Osteoblast (primary cell): ENCODE data around the gene ADCY3. TPM values are rescaled to one million over a fixed set of nuclear protein-coding genes. Genes with fewer than 3 reads are reported as not detected.

Experiments used
- DNase-seq: peaks from one replicate; pipeline ENCODE4 v3.0.0; 2011; ENCODE audit warnings: low spot score, mixed read lengths; ENCODE audit not compliant: insufficient read length; ENCODE audit errors: missing footprints
- H2AFZ ChIP-seq: 2 replicates; pipeline ENCODE4 v1.6.0; 2011; ENCODE audit warnings: mild to moderate bottlenecking, low read length
- H3K27ac ChIP-seq: 2 replicates; pipeline ENCODE4 v1.5.1; 2011; ENCODE audit warnings: mild to moderate bottlenecking, low read depth, low read length, moderate library complexity
- H3K27me3 ChIP-seq: 2 replicates; pipeline ENCODE4 v1.6.0; 2012; ENCODE audit warnings: mild to moderate bottlenecking, control low read depth, inconsistent platforms, low read length, moderate library complexity; ENCODE audit not compliant: insufficient read depth
- H3K36me3 ChIP-seq: 2 replicates; pipeline ENCODE4 v1.5.1; 2011; ENCODE audit warnings: mild to moderate bottlenecking, low read length, control low read depth, moderate library complexity; ENCODE audit not compliant: insufficient read depth
- H3K4me1 ChIP-seq: 2 replicates; pipeline ENCODE4 v1.5.1; 2011; ENCODE audit warnings: mild to moderate bottlenecking, low read length, control low read depth, moderate library complexity; ENCODE audit not compliant: insufficient read depth
- H3K4me2 ChIP-seq: 2 replicates; pipeline ENCODE4 v1.6.0; 2011; ENCODE audit warnings: mild to moderate bottlenecking, low read length; ENCODE audit not compliant: insufficient read depth
- H3K4me3 ChIP-seq: fragments of 200-600 bp; sonication (generic); 3 replicates; pipeline ENCODE4 v1.5.1; 2012; ENCODE audit warnings: mild to moderate bottlenecking, low read length, inconsistent platforms; ENCODE audit not compliant: insufficient read depth
- H3K79me2 ChIP-seq: 2 replicates; pipeline ENCODE4 v1.6.0; 2012; ENCODE audit warnings: mild to moderate bottlenecking, low read length, control low read depth, inconsistent platforms; ENCODE audit not compliant: insufficient read depth
- H3K9me3 ChIP-seq: 2 replicates; pipeline ENCODE4 v1.5.1; 2011; ENCODE audit warnings: low read depth, low read length, control low read depth
- H4K20me1 ChIP-seq: 2 replicates; pipeline ENCODE4 v1.6.0; 2012; ENCODE audit warnings: mild to moderate bottlenecking, low read length, control low read depth; ENCODE audit not compliant: insufficient read depth
- total RNA-seq: library from RNA; depleted of rRNA; stranded (reverse); fragments of >200 nt; gene quantifications from 2 replicates; pipeline ENCODE4 v1.2.3, GENCODE V29; 2012
- TF ChIP-seq, protein P1 (sequence below): IDR thresholded peaks from 2 replicates; pipeline ENCODE4 v1.5.1; 2011; ENCODE audit warnings: mild to moderate bottlenecking, low read depth, low read length, moderate library complexity; ENCODE audit errors: extremely low read depth

The ADCY3 gene
- total RNA-seq, 1 donor = 47.4 TPM

DNA sequence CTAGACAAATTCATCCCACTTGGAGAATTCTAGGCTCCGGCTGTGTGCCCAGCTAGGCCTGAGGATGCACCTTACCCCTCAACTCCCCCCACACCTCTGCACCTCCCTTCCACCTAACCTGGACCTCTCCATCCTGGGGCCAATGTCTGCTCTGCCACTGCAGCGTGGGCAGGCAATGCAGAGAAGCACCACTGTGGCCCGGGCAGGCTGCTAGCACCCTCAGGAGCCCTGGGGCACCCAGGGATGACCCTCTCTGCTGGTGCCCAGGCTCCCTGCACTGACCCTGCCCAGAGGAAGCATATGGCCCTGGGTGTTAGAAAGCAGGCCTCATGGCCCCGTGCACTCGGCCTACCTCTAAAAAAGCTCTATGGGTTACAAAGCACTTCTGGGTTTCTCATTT, 49.6 kb downstream of the ADCY3 start:
- no peak overlapping the region for H2AFZ ChIP-seq
- no peak for DNase-seq
- no peak overlapping the region for H3K4me2 ChIP-seq
- no peaks in the 10 kb centered on the region for H3K79me2 ChIP-seq
- H3K36me3 ChIP-seq = no peaks in the 10 kb centered on the region
- TF ChIP-seq, protein P1, sequence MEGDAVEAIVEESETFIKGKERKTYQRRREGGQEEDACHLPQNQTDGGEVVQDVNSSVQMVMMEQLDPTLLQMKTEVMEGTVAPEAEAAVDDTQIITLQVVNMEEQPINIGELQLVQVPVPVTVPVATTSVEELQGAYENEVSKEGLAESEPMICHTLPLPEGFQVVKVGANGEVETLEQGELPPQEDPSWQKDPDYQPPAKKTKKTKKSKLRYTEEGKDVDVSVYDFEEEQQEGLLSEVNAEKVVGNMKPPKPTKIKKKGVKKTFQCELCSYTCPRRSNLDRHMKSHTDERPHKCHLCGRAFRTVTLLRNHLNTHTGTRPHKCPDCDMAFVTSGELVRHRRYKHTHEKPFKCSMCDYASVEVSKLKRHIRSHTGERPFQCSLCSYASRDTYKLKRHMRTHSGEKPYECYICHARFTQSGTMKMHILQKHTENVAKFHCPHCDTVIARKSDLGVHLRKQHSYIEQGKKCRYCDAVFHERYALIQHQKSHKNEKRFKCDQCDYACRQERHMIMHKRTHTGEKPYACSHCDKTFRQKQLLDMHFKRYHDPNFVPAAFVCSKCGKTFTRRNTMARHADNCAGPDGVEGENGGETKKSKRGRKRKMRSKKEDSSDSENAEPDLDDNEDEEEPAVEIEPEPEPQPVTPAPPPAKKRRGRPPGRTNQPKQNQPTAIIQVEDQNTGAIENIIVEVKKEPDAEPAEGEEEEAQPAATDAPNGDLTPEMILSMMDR = no peak
- peaks cover 8% of the 10 kb centered on the region for H3K4me1 ChIP-seq
- no peak overlapping the region for H3K27ac ChIP-seq
- H4K20me1 ChIP-seq = peaks cover 30% of the 10 kb centered on the region
- no peaks in the 10 kb centered on the region for H3K27me3 ChIP-seq
- H3K9me3 ChIP-seq = no peaks in the 10 kb centered on the region
- H3K4me3 ChIP-seq = no peak overlapping the region

DNA sequence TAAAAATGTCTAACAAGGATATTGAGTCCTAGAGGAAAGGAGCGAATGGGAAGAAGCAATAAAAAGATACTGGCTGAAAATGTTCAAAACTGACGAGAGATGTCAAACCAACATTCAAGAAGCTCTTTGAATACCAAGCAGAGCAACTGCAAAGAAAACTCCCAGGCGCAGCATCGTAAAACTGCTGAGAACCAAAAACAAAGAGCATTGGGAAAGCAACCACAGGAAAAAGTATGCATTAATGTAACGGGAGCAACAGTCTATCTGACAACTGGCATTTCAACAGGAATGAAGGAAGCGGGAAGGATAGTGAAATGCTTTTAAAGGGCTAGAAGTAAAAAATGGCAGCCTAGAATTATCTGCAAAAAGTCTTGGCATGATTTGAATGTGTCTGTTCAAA, 53.1 kb downstream of the ADCY3 start:
- Histone ChIP-seq H4K20me1 (peaks cover 9% of the 10 kb centered on the region), H3K4me3 (no peak overlapping the region)
- no peak for DNase-seq

DNA sequence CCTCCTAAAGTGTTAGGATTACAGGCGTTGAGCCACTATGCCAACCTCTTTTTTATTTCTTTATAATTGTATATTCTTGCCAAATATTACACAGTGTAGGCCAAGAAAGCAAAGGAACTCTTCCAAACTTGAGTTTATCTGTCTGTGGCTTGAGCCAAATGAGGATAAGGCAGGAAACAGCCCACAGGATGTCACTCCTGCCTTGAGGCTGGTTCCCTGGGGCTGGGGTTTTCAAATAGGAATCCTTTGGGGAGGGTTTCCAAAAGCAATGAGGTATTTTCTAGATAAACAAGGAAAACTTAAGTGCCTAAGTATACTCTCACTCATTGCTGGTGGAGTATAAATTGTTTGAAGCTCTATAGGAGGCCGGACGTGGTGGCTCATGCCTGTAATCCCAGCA, 56.4 kb downstream of the ADCY3 start:
- Histone ChIP-seq H3K27me3 (no peaks in the 10 kb centered on the region), H3K4me1 (no peaks in the 10 kb centered on the region), H3K27ac (no peak overlapping the region), H3K4me3 (no peak overlapping the region), H3K79me2 (no peaks in the 10 kb centered on the region), H3K9me3 (no peaks in the 10 kb centered on the region), H4K20me1 (peaks cover 13% of the 10 kb centered on the region), H2AFZ (no peak overlapping the region), H3K4me2 (no peak overlapping the region), H3K36me3 (no peaks in the 10 kb centered on the region)
- TF ChIP-seq, protein P1 = peak; percentile 7
- DNase-seq = no peak

More for the DNA sequence above, 53.1 kb downstream of the ADCY3 start:
- Histone ChIP-seq H3K4me2 (no peak overlapping the region), H3K9me3 (no peaks in the 10 kb centered on the region), H3K36me3 (no peaks in the 10 kb centered on the region), H3K27me3 (no peaks in the 10 kb centered on the region), H3K4me1 (no peaks in the 10 kb centered on the region), H3K27ac (no peak overlapping the region), H3K79me2 (no peaks in the 10 kb centered on the region), H2AFZ (no peak overlapping the region)
- TF ChIP-seq, protein P1 = no peak

DNA sequence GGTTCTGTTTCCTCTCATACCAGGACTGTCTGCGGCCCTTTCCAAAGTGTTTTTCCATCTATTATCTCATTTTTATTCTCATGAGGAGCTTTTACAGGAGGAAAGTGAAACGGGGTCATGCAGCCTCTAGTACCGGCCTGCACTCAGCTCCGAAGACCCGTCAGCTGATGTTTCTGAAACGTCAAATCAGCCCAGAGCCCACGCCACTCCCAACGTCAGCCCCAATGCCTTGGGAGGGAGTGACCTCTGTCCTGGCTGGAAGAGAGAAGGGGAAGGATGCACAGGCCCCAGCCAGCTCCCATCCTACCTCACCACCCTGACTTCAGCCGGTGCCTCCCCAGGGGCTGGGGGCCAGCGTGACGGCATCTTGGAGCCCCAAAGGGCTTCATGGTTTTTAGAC, 58.5 kb downstream of the ADCY3 start:
- H3K4me3 ChIP-seq = no peak overlapping the region
- no peak overlapping the region for H3K4me2 ChIP-seq
- no peaks in the 10 kb centered on the region for H3K27me3 ChIP-seq
- TF ChIP-seq, protein P1 = no peak
- H3K36me3 ChIP-seq = no peaks in the 10 kb centered on the region
- H3K9me3 ChIP-seq = no peaks in the 10 kb centered on the region
- no peak overlapping the region for H3K27ac ChIP-seq
- no peak for DNase-seq
- H3K4me1 ChIP-seq = peaks cover 1% of the 10 kb centered on the region
- no peaks in the 10 kb centered on the region for H3K79me2 ChIP-seq
- H4K20me1 ChIP-seq = peaks cover 14% of the 10 kb centered on the region
- H2AFZ ChIP-seq = no peak overlapping the region
